Measurements from ENCODE around the gene SLC24A4. TPM values are rescaled to one million over a fixed set of nuclear protein-coding genes. Genes with fewer than 3 reads are reported as not detected.

SLC24A4 gene
- total and polyA plus RNA-seq, 2 of the 4 experiments (the other 2 are of a cell fraction), result not detected

DNA sequence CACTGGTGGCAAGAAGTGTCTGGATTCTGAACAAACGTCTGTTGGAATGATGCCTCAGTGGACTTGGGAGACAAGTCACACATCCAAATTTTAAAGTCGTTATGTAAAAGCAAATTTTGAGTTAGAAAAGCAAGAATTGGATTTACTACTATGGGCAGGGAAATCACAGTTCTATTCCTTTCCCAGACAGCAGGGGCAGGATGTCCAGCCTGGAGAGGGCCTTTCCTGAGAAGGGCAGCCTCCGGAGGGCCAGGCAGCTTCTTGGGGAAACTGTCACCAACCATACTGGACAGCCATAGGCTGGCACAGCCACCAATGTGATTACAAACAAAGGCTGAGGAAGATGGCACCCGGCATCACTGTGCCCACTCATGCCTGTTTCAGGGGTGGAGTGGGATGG, 11.1 kb downstream of the SLC24A4 start:
- no peak overlapping the region for H4K5ac ChIP-seq (ENCODE audit: low read depth, low read length)

More for the DNA sequence above, 11.1 kb downstream of the SLC24A4 start:
- Histone ChIP-seq H3K9ac (ENCODE audit: low read depth, low read length) (no peak overlapping the region), H3K4me1 (ENCODE audit: control insufficient read depth, insufficient read depth, low read length) (no peaks in the 10 kb centered on the region), H2AFZ (replicated peaks; ENCODE audit: low read length, poor library complexity) (no peak overlapping the region), H3K14ac (replicated peaks; ENCODE audit: low read depth, low read length) (no peak overlapping the region), H4K91ac (ENCODE audit: insufficient read depth, low read depth, low read length) (no peak overlapping the region), H3K27me3 (ENCODE audit: control insufficient read depth, insufficient read depth, low read length) (peaks cover 21% of the 10 kb centered on the region), H2BK20ac (ENCODE audit: low read depth, low read length) (no peak overlapping the region), H4K8ac (ENCODE audit: low read depth in 2 of 2, low read length in 2 of 2) (no peak overlapping the region), H2BK15ac (ENCODE audit: low read depth, low read length) (no peak overlapping the region), H3K4me2 (ENCODE audit: low read depth, low read length) (no peak overlapping the region), H2BK5ac (ENCODE audit: low read depth, low read length, poor library complexity, severe bottlenecking) (no peak overlapping the region), H3K27ac (ENCODE audit: insufficient read depth, low read length) (no peak overlapping the region), H3K9me1 (ENCODE audit: insufficient read depth, low read length) (no peaks in the 10 kb centered on the region), H3K79me1 (ENCODE audit: low read depth in 1 of 2, low read length in 2 of 2) (no peaks in the 10 kb centered on the region), H2AK9ac (replicated peaks; ENCODE audit: low read depth, low read length, poor library complexity) (no peak overlapping the region), H3K56ac (ENCODE audit: extremely low read depth, insufficient read depth, low read length) (no peak overlapping the region), H3K4me3 (ENCODE audit: insufficient read depth, low read depth, low read length) (no peak overlapping the region), H3K18ac (ENCODE audit: low read depth, low read length) (no peak overlapping the region), H2AK5ac (ENCODE audit: low read depth, low read length) (no peak overlapping the region), H3K23ac (ENCODE audit: low read depth, low read length) (no peak overlapping the region), H3K4ac (ENCODE audit: low read depth, low read length) (no peak overlapping the region), H2BK120ac (ENCODE audit: low read depth, low read length) (no peak overlapping the region), H4K20me1 (ENCODE audit: insufficient read depth, low read length) (no peaks in the 10 kb centered on the region), H3K9me3 (ENCODE audit: control insufficient read depth, insufficient read depth, low read length) (no peaks in the 10 kb centered on the region), H3K36me3 (ENCODE audit: control insufficient read depth, insufficient read depth, low read length) (no peaks in the 10 kb centered on the region)
- TF ChIP-seq BHLHE40 (IDR thresholded peaks at IDR 0.05; ENCODE audit: low read depth, low read length) (no peak), FOS (IDR thresholded peaks at IDR 0.05; ENCODE audit: low read depth, low read length) (no peak), SMC3 (IDR thresholded peaks at IDR 0.05; ENCODE audit: low read depth, low read length) (no peak), RAD21 (IDR thresholded peaks at IDR 0.05; ENCODE audit: low read length) (no peak), USF2 (IDR thresholded peaks at IDR 0.05; ENCODE audit: low read depth, low read length) (no peak), RFX5 (IDR thresholded peaks at IDR 0.05; ENCODE audit: low read depth, low read length) (no peak), MXI1 (IDR thresholded peaks at IDR 0.05; ENCODE audit: borderline replicate concordance, low read depth, low read length) (no peak), CHD1 (IDR thresholded peaks at IDR 0.05; ENCODE audit: low read depth, low read length) (no peak), MAFK (IDR thresholded peaks at IDR 0.05; ENCODE audit: low read depth, low read length) (no peak), MAZ (IDR thresholded peaks at IDR 0.05; ENCODE audit: borderline replicate concordance, low read depth, low read length) (no peak), NFE2L2 (IDR thresholded peaks at IDR 0.05; ENCODE audit: low read depth, low read length) (no peak), CEBPB (IDR thresholded peaks at IDR 0.05; ENCODE audit: low read depth, low read length) (no peak)
- TF ChIP-seq, protein P1, sequence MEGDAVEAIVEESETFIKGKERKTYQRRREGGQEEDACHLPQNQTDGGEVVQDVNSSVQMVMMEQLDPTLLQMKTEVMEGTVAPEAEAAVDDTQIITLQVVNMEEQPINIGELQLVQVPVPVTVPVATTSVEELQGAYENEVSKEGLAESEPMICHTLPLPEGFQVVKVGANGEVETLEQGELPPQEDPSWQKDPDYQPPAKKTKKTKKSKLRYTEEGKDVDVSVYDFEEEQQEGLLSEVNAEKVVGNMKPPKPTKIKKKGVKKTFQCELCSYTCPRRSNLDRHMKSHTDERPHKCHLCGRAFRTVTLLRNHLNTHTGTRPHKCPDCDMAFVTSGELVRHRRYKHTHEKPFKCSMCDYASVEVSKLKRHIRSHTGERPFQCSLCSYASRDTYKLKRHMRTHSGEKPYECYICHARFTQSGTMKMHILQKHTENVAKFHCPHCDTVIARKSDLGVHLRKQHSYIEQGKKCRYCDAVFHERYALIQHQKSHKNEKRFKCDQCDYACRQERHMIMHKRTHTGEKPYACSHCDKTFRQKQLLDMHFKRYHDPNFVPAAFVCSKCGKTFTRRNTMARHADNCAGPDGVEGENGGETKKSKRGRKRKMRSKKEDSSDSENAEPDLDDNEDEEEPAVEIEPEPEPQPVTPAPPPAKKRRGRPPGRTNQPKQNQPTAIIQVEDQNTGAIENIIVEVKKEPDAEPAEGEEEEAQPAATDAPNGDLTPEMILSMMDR (conservative IDR thresholded peaks at IDR 0.05; ENCODE audit: low read depth, low read length), result no peak
- 83% methylated on average over 1 of the region's 4 CpGs; no CpG with 5 or more reads in 1 of the 2 experiments for WGBS, 2 experiments (ENCODE audit: extremely low coverage in 2 of 2, insufficient read length in 1 of 2)
- no peak for ATAC-seq (ENCODE audit: low read depth)
- no TSS peak for BruUV-seq (replicated peaks)
- intact Hi-C loops (cut with micrococcal nuclease) (no loop called here), in situ Hi-C loops (cut with MboI; ENCODE audit: low sequenced_read_pairs) (no loop called here), dilution Hi-C loops (cut with HindIII; ENCODE audit: low sequenced_read_pairs, unreplicated experiment) (no loop called here)
- POLR2A ChIA-PET (ENCODE audit: unreplicated experiment), result no interaction called here
- no peak for DNase-seq
- CTCF ChIA-PET, result no interaction called here

Data from IMR-90 (cell line).